ENCODE measurements around the gene AJUBA. TPM values are rescaled to one million over a fixed set of nuclear protein-coding genes. Genes with fewer than 3 reads are reported as not detected.

AJUBA gene
- total RNA-seq, 1 donor from 2014 or later = 0.34 TPM

DNA sequence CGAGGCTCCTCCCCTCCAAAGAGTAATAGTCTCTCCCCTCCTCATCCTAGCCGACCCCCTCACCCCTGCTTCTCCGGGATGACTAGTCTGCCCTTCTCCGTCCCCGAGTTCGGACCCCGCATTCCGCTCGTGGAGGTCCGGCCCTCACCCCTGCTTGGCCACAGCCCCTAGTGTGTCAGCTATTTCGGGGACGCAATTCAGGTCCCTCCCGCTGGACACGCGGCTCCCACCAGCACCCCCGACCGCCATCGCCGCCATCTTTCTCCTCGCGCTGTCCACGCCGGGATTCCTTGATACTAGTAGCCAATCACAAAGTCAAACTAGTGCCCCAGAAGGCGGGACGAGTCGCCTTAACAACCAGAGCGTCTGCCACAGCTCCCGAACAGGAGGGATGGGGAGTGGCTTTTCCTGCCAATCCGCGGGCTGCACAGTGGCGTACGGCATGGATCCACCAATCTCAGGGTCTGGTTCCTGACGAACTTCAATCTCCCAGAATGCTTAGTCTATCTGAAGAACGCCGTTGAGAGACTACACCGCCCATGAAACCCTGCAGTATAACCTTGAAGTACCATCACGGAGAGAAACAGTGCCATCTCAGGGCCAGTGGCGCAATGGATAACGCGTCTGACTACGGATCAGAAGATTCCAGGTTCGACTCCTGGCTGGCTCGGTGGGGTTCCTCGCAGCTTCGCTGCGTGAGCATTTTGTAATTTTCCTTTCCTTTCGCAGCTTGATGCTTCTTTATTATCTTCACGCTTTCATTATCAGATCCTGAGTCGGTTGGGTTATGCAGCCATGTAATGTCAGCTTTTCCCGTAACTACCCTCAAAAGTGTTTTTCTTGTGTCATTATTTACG, 53.0 kb downstream of the AJUBA start, which contains the start of gene PRMT5:
PRMT5 (minus strand) TSS at position 273 of the 857 bp plus-strand sequence; CDS start at position 258, 15 bp downstream.
- Mint-ChIP-seq H3K27me3 (ENCODE audit: unreplicated experiment) (peaks cover 6% of the 10 kb centered on the region), H3K4me1 (ENCODE audit: low read depth, unreplicated experiment) (peaks cover 4% of the 10 kb centered on the region), H3K27ac (ENCODE audit: unreplicated experiment) (peak within 1 kb of the TSS; percentile 1), H3K9me3 (ENCODE audit: unreplicated experiment) (peaks cover 4% of the 10 kb centered on the region), H3K36me3 (ENCODE audit: unreplicated experiment) (no peaks in the 10 kb centered on the region), H3K4me3 (ENCODE audit: unreplicated experiment) (no peak within 1 kb of the TSS)
- DNase-seq = peak; percentile 94
- TF ChIP-seq, protein P1, sequence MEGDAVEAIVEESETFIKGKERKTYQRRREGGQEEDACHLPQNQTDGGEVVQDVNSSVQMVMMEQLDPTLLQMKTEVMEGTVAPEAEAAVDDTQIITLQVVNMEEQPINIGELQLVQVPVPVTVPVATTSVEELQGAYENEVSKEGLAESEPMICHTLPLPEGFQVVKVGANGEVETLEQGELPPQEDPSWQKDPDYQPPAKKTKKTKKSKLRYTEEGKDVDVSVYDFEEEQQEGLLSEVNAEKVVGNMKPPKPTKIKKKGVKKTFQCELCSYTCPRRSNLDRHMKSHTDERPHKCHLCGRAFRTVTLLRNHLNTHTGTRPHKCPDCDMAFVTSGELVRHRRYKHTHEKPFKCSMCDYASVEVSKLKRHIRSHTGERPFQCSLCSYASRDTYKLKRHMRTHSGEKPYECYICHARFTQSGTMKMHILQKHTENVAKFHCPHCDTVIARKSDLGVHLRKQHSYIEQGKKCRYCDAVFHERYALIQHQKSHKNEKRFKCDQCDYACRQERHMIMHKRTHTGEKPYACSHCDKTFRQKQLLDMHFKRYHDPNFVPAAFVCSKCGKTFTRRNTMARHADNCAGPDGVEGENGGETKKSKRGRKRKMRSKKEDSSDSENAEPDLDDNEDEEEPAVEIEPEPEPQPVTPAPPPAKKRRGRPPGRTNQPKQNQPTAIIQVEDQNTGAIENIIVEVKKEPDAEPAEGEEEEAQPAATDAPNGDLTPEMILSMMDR (IDR thresholded peaks at IDR 0.05; ENCODE audit: partially characterized antibody, unreplicated experiment) = no peak

DNA sequence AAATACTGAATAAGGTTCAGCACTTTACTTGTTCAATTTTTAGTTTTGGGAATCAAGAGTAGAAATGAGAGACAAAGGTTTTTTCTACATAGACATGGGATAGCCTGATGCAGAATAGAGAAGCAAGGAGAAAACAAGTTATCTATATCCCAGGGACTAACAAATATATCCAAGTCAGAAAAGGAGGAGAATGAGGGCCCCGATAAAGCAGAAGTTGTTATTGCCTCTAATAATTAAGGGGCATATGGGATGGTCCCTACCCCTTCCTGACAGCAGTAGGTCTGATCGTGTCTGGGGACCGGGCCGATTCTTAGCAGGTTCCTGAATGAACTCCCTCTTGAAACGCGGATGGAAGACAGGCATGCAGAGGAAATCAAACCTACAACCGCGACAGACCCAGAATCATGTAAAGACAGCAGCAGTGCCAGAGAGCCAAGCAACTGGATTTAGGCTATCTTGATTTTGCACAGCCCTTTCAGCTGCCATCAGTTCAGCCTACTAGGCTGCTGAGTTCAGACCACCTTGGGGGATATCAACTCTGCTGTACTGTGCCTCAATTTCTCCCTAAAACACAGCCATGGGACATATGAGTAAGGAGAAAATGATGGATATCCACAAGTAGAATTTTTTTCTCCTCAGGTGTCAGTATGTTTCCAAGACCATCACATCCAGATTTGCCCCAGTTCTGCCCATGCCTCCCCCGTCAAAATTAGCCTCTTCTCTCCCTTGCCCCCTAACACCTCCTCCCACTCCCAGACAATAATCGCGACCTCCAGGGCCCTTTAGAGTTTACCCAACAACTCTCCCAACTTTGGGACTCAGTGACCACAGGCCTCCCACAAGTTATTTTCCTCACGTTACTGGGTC, 53.9 kb downstream of the AJUBA start:
- Mint-ChIP-seq H3K9me3 (ENCODE audit: unreplicated experiment) (peaks cover 4% of the 10 kb centered on the region), H3K27ac (ENCODE audit: unreplicated experiment) (peak overlapping the region; percentile 1), H3K4me3 (ENCODE audit: unreplicated experiment) (no peak overlapping the region), H3K36me3 (ENCODE audit: unreplicated experiment) (no peaks in the 10 kb centered on the region), H3K4me1 (ENCODE audit: low read depth, unreplicated experiment) (peaks cover 4% of the 10 kb centered on the region), H3K27me3 (ENCODE audit: unreplicated experiment) (peaks cover 3% of the 10 kb centered on the region)
- no peak for DNase-seq
- TF ChIP-seq, protein P1 (IDR thresholded peaks at IDR 0.05; ENCODE audit: partially characterized antibody, unreplicated experiment) = no peak

DNA sequence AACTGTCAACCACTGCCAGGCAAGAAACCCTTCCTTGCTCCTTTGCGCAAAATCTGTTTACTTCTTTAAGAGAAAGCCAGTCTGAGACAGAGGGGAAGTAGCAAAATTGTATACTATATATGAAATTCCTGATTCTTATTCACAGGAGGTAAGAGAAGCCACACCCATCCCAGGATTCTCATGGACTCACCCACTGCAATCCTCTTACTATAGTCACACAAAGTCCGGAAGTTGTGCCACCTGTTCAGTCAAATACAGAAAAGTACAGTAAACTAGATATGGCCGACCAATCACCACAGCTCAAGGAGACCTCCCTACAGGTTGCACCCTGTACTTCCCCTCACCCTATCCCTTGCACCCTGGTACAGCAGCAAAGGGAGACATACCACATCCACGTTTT, 56.0 kb downstream of the AJUBA start:
- Mint-ChIP-seq H3K4me3 (ENCODE audit: unreplicated experiment) (no peak overlapping the region), H3K4me1 (ENCODE audit: low read depth, unreplicated experiment) (peaks cover 4% of the 10 kb centered on the region), H3K9me3 (ENCODE audit: unreplicated experiment) (peaks cover 4% of the 10 kb centered on the region), H3K36me3 (ENCODE audit: unreplicated experiment) (no peaks in the 10 kb centered on the region), H3K27ac (ENCODE audit: unreplicated experiment) (no peak overlapping the region), H3K27me3 (ENCODE audit: unreplicated experiment) (peaks cover 3% of the 10 kb centered on the region)
- DNase-seq = no peak
- TF ChIP-seq, protein P1 (IDR thresholded peaks at IDR 0.05; ENCODE audit: partially characterized antibody, unreplicated experiment) = no peak

DNA sequence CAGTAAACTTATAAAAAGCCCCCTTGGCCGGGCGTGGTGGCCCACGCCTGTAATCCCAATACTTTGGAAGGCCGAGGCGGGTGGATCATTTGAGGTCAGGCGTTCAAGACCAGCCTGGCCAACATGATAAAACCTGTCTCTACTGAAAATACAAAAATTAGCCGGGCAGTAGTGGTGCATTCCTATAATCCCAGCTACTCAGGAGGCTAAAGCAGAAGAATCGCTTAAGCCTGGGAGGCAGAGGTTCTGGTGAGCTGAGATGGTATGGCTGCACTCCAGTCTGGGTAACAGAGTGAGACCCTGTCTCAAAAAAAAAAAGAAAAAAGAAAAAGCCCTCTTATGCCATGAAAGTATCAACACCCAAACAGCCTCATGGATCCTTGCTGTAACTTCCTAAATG, 56.8 kb downstream of the AJUBA start:
- Mint-ChIP-seq H3K27me3 (ENCODE audit: unreplicated experiment) (peaks cover 3% of the 10 kb centered on the region), H3K9me3 (ENCODE audit: unreplicated experiment) (peaks cover 4% of the 10 kb centered on the region), H3K4me1 (ENCODE audit: low read depth, unreplicated experiment) (peaks cover 4% of the 10 kb centered on the region), H3K27ac (ENCODE audit: unreplicated experiment) (no peak overlapping the region), H3K4me3 (ENCODE audit: unreplicated experiment) (no peak overlapping the region), H3K36me3 (ENCODE audit: unreplicated experiment) (no peaks in the 10 kb centered on the region)
- DNase-seq = no peak
- TF ChIP-seq, protein P1 (IDR thresholded peaks at IDR 0.05; ENCODE audit: partially characterized antibody, unreplicated experiment) = no peak

Measured in glutamatergic neuron (in vitro differentiated cells).